ENCODE measurements around the gene ASTN2.

- no peak for TF ChIP-seq EZH2 (optimal IDR thresholded peaks at IDR 0.05; ENCODE audit: low read depth, low read length)
- TF ChIP-seq, protein P1, sequence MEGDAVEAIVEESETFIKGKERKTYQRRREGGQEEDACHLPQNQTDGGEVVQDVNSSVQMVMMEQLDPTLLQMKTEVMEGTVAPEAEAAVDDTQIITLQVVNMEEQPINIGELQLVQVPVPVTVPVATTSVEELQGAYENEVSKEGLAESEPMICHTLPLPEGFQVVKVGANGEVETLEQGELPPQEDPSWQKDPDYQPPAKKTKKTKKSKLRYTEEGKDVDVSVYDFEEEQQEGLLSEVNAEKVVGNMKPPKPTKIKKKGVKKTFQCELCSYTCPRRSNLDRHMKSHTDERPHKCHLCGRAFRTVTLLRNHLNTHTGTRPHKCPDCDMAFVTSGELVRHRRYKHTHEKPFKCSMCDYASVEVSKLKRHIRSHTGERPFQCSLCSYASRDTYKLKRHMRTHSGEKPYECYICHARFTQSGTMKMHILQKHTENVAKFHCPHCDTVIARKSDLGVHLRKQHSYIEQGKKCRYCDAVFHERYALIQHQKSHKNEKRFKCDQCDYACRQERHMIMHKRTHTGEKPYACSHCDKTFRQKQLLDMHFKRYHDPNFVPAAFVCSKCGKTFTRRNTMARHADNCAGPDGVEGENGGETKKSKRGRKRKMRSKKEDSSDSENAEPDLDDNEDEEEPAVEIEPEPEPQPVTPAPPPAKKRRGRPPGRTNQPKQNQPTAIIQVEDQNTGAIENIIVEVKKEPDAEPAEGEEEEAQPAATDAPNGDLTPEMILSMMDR (IDR thresholded peaks at IDR 0.05; ENCODE audit: low read length), result no peak
These were observed 333.1 kb downstream of the ASTN2 start for GRCh38 chr9:117081641-117082317.

All from MM.1S (cell line).